Prostate gland (tissue), 2 donors: ENCODE data around the gene CCDC78.

Experiments used
- POLR2A ChIP-seq: fragments of 450-650 bp; IDR thresholded peaks from one replicate; pipeline ENCODE4 v1.6.1; 2016; ENCODE audit warnings: antibody characterized with exemption, mild to moderate bottlenecking
- POLR2AphosphoS5 ChIP-seq: sonication (generic); formaldehyde crosslinking; IDR thresholded peaks from one replicate; pipeline ENCODE4 v1.6.1; 2017; ENCODE audit warnings: antibody characterized with exemption
- TF ChIP-seq, protein P1 (sequence below), 4 experiments: fragments of 200-600 bp in 2 of 4; fragments of 450-650 bp in 2 of 4; sonication (generic) in 2 of 4; IDR thresholded peaks; 1 replicate in 3 of 4; 2 replicates in 1 of 4; pipeline ENCODE4 v1.5.1; 2016 to 2019; ENCODE audit warnings: antibody characterized with exemption in 4 of 4, mild to moderate bottlenecking in 2 of 4, moderate library complexity in 2 of 4

GRCh38 chr16:709566-710499 lies 16.4 kb downstream of the CCDC78 start:
- TF ChIP-seq POLR2AphosphoS5 (no peak), POLR2A (no peak)
- TF ChIP-seq, protein P1, sequence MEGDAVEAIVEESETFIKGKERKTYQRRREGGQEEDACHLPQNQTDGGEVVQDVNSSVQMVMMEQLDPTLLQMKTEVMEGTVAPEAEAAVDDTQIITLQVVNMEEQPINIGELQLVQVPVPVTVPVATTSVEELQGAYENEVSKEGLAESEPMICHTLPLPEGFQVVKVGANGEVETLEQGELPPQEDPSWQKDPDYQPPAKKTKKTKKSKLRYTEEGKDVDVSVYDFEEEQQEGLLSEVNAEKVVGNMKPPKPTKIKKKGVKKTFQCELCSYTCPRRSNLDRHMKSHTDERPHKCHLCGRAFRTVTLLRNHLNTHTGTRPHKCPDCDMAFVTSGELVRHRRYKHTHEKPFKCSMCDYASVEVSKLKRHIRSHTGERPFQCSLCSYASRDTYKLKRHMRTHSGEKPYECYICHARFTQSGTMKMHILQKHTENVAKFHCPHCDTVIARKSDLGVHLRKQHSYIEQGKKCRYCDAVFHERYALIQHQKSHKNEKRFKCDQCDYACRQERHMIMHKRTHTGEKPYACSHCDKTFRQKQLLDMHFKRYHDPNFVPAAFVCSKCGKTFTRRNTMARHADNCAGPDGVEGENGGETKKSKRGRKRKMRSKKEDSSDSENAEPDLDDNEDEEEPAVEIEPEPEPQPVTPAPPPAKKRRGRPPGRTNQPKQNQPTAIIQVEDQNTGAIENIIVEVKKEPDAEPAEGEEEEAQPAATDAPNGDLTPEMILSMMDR (IDR thresholded peaks at IDR 0.05): no peak
